Stomach smooth muscle (tissue), 2 donors: ENCODE data around the gene OR51E2.
"Not testable (repeated sequence)": the region's sequence is repeated elsewhere in the genome, so short reads cannot be mapped to it uniquely, and the experiment has no call there.

ENCODE experiments used
- H3K27ac ChIP-seq: one replicate; pipeline ENCODE4 v1.7.0; 2013; ENCODE audit warnings: mild to moderate bottlenecking, low read length, inconsistent platforms
- H3K27me3 ChIP-seq, 2 donors: one replicate each; pipeline ENCODE4 v1.7.0; 2013; ENCODE audit warnings: low read length in 2 of 2; ENCODE audit not compliant: insufficient read depth in 2 of 2, control insufficient read depth in 1 of 2
- H3K36me3 ChIP-seq, 2 donors: one replicate each; pipeline ENCODE4 v1.7.0; 2013; ENCODE audit warnings: low read length in 2 of 2; ENCODE audit not compliant: control insufficient read depth in 2 of 2, insufficient read depth in 2 of 2
- H3K4me1 ChIP-seq: one replicate; pipeline ENCODE4 v1.7.0; 2013; ENCODE audit warnings: low read length; ENCODE audit not compliant: control insufficient read depth, insufficient read depth
- H3K4me3 ChIP-seq, 2 donors: one replicate each; pipeline ENCODE4 v1.7.0; 2013; ENCODE audit warnings: low read length in 2 of 2
- H3K9ac ChIP-seq, 2 donors: one replicate each; pipeline ENCODE4 v1.7.0; 2013; ENCODE audit warnings: low read length in 2 of 2, mild to moderate bottlenecking in 1 of 2
- H3K9me3 ChIP-seq, 2 donors: one replicate each; pipeline ENCODE4 v1.7.0; 2013; ENCODE audit warnings: low read length in 2 of 2; ENCODE audit not compliant: control insufficient read depth in 2 of 2
- donor health status: healthy.
- donor health status: Pancreatic carcinoma.

OR51E2 gene

GRCh38 chr11:4697585-4697984, at the start of gene OR51E2:
Gene OR51E2 (minus strand): TSS chr11:4697853. CDS start chr11:4682711, 15,142 bp downstream.
- H3K4me3 ChIP-seq, result no peak within 1 kb of the TSS
- no peaks in the 10 kb centered on the region for H3K36me3 ChIP-seq
- no peak within 1 kb of the TSS for H3K9ac ChIP-seq
- no peak within 1 kb of the TSS for H3K27ac ChIP-seq
- no peaks in the 10 kb centered on the region for H3K27me3 ChIP-seq
- no peaks in the 10 kb centered on the region for H3K9me3 ChIP-seq
- H3K4me1 ChIP-seq, result no peaks in the 10 kb centered on the region

- Histone ChIP-seq H3K27me3 (no peaks in the 10 kb centered on the region), H3K4me1 (no peaks in the 10 kb centered on the region), H3K9me3 (no peaks in the 10 kb centered on the region)
Measured at GRCh38 chr11:4740735-4741134, 43.1 kb upstream of the OR51E2 start.

GRCh38 chr11:4727171-4727570, 29.5 kb upstream of the OR51E2 start:
- H3K4me1 ChIP-seq, result no peaks in the 10 kb centered on the region
- no peaks in the 10 kb centered on the region for H3K9me3 ChIP-seq
- H3K36me3 ChIP-seq, result no peaks in the 10 kb centered on the region
- H3K9ac ChIP-seq, result no peak overlapping the region
- H3K4me3 ChIP-seq, result no peak overlapping the region
- no peak overlapping the region for H3K27ac ChIP-seq
- H3K27me3 ChIP-seq, result no peaks in the 10 kb centered on the region

More at GRCh38 chr11:4740735-4741134, 43.1 kb upstream of the OR51E2 start:
- H3K27ac ChIP-seq, result no peak overlapping the region
- H3K36me3 ChIP-seq, result no peaks in the 10 kb centered on the region
- H3K4me3 ChIP-seq, result no peak overlapping the region
- H3K9ac ChIP-seq, result no peak overlapping the region

GRCh38 chr11:4722616-4723534, 25.2 kb upstream of the OR51E2 start:
- H3K9me3 ChIP-seq, H3K4me1 ChIP-seq, H3K27ac ChIP-seq, H3K36me3 ChIP-seq, H3K27me3 ChIP-seq, H3K9ac ChIP-seq, H3K4me3 ChIP-seq: not testable (repeated sequence)

GRCh38 chr11:4714300-4714699, 16.6 kb upstream of the OR51E2 start:
- Histone ChIP-seq H3K27ac (no peak overlapping the region), H3K9me3 (no peaks in the 10 kb centered on the region), H3K4me1 (no peaks in the 10 kb centered on the region)

GRCh38 chr11:4713241-4713640, 15.6 kb upstream of the OR51E2 start:
- Histone ChIP-seq H3K4me3 (no peak overlapping the region), H3K4me1 (no peaks in the 10 kb centered on the region), H3K27me3 (no peaks in the 10 kb centered on the region), H3K9ac (no peak overlapping the region), H3K9me3 (no peaks in the 10 kb centered on the region), H3K27ac (no peak overlapping the region), H3K36me3 (no peaks in the 10 kb centered on the region)

More at GRCh38 chr11:4714300-4714699, 16.6 kb upstream of the OR51E2 start:
- no peak overlapping the region for H3K9ac ChIP-seq
- H3K4me3 ChIP-seq, result no peak overlapping the region
- no peaks in the 10 kb centered on the region for H3K27me3 ChIP-seq
- H3K36me3 ChIP-seq, result no peaks in the 10 kb centered on the region

GRCh38 chr11:4704790-4705334, 7.2 kb upstream of the OR51E2 start:
- no peak overlapping the region for H3K9ac ChIP-seq
- H3K27me3 ChIP-seq, result no peaks in the 10 kb centered on the region

GRCh38 chr11:4704054-4704789, 6.6 kb upstream of the OR51E2 start, which contains the start of gene MMP26:
Gene MMP26 (plus strand): TSS chr11:4704784.
- no peak within 1 kb of the TSS for H3K9ac ChIP-seq
- no peak within 1 kb of the TSS for H3K4me3 ChIP-seq
- no peaks in the 10 kb centered on the region for H3K9me3 ChIP-seq
- H3K4me1 ChIP-seq, result no peaks in the 10 kb centered on the region
- no peak within 1 kb of the TSS for H3K27ac ChIP-seq
- H3K27me3 ChIP-seq, result no peaks in the 10 kb centered on the region
- no peaks in the 10 kb centered on the region for H3K36me3 ChIP-seq

More at GRCh38 chr11:4704790-4705334, 7.2 kb upstream of the OR51E2 start:
- no peak overlapping the region for H3K4me3 ChIP-seq
- H3K4me1 ChIP-seq, result no peaks in the 10 kb centered on the region
- no peaks in the 10 kb centered on the region for H3K9me3 ChIP-seq
- no peak overlapping the region for H3K27ac ChIP-seq
- no peaks in the 10 kb centered on the region for H3K36me3 ChIP-seq

GRCh38 chr11:4700436-4700820, 2.8 kb upstream of the OR51E2 start:
- Histone ChIP-seq H3K27ac (no peak overlapping the region), H3K36me3 (no peaks in the 10 kb centered on the region), H3K9me3 (no peaks in the 10 kb centered on the region), H3K4me3 (no peak overlapping the region), H3K4me1 (no peaks in the 10 kb centered on the region), H3K9ac (no peak overlapping the region), H3K27me3 (no peaks in the 10 kb centered on the region)

- H3K36me3 ChIP-seq, result no peaks in the 10 kb centered on the region
Measured at GRCh38 chr11:4699697-4700435, 2.2 kb upstream of the OR51E2 start.

More at GRCh38 chr11:4699697-4700435, 2.2 kb upstream of the OR51E2 start:
- no peak overlapping the region for H3K9ac ChIP-seq
- H3K4me3 ChIP-seq, result no peak overlapping the region
- H3K27ac ChIP-seq, result no peak overlapping the region
- H3K9me3 ChIP-seq, result no peaks in the 10 kb centered on the region
- H3K27me3 ChIP-seq, result no peaks in the 10 kb centered on the region
- no peaks in the 10 kb centered on the region for H3K4me1 ChIP-seq
